GM18858 (cell line): Measurements from ENCODE around the gene SZT2.
"Not testable (repeated sequence)": the region's sequence is repeated elsewhere in the genome, so short reads cannot be mapped to it uniquely, and the experiment has no call there.

Experiments
- ATAC-seq: cut with Tn5 transposase; IDR thresholded peaks from one replicate; pipeline ENCODE4 v1.9.1; 2021; ENCODE audit not compliant: unreplicated experiment

SZT2 gene

DNA sequence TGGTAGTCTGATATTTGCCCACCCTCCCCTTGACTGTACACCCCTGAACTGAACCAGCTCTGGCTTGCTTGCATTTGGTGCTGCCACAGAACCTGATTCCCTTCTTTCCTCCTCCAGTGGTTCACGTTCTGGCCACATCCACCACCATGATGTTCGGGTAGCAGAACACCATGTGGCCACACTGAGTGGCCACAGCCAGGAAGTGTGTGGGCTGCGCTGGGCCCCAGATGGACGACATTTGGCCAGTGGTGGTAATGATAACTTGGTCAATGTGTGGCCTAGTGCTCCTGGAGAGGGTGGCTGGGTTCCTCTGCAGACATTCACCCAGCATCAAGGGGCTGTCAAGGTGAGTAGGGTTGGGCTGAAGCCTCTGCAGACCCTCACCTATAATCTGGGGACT, 29.1 kb upstream of the SZT2 start:
- ATAC-seq: no peak

DNA sequence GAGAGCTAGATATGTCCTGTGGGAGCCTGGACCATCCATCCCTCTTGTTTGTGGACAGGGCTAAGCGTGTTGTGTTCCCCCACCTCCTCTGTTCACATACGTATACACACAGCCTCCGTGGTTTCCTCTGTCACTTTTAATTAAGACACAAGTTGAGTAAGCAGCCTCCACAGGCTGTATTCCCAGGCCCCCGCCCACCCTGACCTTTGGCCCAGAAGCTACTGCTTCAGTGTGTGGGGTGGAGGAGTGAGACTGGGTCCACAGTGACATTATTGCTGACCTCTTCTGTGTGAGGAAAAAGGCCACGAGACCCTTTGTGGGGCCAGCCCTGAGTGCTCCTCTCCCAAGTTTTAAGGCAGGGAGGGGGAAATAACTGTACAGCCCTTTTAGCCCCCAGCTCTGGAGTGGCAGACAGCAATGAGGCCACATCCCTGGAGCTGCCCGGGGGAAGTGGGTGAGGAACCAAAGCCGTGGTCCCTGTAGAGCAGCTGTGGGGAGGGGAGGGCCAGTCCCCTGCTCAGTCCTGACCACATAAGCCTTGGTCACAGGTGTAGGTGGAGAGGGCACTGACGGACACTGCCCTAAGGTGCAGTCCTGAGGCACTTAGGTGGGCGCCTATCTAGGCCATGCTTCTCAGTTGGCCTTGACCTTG, 26.3 kb upstream of the SZT2 start:
- ATAC-seq: no peak

DNA sequence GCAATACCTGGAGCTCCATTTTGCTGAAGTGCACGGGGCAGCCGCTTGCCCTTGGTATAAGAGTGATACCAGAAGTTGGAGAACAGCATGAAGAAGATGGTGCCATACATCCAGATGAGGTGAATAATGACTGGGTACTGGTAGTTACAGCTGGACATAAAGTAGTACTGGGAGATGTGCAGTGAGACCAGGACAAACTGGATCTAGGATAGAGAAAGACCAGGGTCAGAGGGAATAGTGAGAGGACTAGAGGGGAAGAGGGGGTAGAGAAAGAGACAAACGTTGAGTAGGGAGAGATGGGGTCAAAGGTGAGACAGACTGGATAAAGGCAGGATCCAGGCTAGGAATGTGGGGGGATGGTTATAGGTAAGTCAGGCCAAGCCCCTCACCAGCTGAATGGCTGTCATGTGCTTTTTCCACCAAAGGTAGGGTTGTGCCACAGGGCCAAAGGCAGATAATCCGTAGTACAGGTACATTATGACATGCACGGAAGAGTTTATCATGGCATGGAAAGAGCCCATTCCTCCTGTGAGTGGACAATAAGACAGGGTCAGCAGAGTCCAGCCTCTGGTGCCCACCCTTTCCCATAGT, 25.7 kb upstream of the SZT2 start:
- ATAC-seq: no peak

DNA sequence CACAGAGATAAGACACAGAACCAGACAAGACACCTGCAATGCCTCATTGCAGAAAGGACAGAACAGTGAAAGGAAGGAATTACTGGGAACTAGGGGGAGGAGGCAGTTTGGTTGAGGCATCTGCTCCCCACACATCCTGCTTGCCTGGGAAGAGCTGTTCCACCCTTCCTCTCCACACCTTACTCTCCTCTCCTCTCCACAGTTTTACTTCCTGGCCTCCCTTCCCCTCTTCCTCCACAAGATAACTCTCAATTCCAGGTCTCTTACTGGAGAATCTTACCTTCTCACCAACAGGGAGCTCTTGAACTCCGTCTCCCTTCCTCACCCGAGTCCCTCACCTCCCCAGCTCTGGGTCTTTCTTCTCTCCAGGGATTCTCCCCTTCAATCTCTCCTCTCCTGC, 24.0 kb upstream of the SZT2 start:
- ATAC-seq: no peak

DNA sequence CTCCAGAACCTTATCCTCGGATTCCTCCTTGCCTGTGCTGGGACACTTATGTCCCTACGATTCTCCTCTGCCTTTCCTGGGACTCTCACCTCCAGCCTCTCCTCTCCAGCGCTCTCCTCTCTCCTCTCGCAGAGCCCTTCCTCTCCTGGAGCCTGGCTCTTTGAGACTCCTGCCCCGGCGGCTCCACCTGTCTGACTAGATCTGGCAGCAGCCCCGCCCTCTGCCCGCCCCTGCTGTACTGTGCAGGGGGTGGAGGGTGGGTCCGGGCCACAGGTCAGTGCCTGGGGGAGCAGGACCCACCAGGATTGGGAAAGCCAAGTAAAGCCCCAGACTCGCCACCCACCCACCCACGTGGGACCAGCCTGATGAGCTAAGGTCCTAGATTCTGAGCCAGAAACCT, 23.5 kb upstream of the SZT2 start:
- no peak for ATAC-seq

DNA sequence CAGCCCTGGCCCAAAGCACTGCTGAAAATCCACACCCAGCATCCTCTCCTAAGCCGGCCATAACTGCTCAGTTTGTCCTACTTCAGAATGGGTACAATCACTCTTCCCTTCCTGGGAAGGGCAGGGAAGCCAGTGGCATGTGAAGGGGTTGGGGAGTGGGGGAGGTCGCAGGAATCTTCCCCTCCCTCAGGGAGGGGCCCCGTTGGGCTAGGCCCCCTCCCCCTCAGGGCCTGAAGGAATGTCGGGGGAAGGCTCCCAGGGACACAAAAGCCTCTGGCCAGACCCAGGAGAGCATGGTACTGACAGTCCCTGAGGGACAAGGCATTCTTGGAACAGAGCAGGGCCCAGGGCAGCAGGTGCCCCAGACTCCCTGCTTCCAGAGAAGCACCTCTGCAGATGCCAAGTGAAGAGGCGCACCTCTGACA, 23.1 kb upstream of the SZT2 start:
- no peak for ATAC-seq

DNA sequence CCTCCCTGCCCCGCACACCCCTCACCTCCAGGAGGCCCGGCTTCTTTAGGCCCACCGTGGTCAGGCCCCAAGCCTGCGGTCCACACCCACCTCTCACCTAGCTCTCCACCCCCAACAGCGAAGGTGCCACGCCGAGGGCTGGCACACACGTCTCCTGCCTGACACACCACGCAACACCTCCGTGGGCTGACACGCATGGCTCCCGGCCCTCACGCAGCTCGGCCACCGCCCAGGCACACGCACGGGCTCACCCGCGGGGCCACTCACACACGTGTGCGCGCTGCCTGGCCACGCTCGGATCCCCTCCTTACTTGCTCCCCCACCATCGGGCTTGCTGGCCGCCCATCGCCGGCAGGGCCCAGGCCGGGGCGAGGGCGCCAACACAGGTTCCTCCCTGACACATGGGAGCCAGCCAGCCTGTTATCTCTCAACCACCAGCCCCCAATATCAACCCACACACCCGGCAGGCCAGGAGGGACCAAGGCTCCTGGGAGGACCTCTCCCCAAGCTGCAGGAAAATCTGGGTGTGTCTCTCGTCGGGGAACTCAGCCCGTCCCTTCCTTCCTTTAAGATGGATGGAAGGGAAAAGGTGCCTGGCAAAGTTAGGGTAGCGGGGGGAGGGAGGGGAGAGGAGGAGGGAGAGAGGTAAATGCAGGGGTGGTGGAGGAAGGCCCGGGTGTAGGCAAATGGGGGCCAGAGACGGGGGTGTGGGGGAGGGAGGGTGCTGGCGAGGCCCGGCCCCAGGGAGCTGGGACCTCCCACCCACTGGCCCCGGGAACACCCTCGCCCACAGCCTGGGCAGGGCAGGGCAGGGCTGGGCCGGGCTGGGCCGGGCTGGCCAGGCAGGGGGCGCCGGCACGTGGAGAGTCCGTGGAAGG, 22.4 kb upstream of the SZT2 start:
- ATAC-seq: peak; percentile 18

DNA sequence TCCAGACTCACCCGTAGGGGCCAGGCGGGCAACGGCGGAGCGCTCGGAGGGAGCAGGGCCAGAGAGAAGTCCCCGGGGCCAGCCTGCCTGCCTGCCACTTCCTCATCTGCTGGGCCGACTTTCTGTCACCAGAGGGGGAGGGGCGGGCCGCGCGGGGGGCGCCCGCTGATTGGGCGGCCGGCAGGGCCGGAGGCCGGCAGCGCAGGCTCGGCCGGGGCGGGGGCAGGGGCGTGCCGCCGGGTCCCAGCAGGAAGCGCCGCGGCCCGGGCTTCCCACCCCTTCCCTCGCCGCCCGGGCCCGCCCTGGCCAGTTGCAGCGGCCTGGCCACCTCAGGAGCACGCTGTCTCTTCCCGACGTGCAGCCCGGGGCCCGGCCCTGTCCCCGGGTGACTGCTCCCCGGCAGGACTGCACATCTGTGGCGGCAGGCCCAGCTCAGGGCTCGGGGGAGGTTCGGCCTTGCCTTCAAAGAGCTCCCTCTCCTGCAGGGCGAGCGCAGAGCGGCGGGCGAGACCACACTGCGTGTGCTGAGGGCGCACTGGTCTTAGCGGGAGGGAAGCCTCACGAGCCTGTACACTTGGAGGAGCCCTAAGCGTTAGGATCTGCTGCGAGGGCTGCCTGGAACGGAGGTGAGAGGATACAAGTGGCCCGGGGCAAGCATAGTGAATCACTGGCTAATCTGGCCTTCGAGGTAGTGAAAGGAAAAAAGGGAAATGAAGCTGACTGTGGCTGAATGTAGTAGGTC, 21.6 kb upstream of the SZT2 start, which contains the start of gene ELOVL1:
Gene ELOVL1, minus strand, starts transcription at position 108 of the 742 bp plus-strand sequence. CDS start 2,402 bp downstream, outside the sequence.
- peak; percentile 57 for ATAC-seq

DNA sequence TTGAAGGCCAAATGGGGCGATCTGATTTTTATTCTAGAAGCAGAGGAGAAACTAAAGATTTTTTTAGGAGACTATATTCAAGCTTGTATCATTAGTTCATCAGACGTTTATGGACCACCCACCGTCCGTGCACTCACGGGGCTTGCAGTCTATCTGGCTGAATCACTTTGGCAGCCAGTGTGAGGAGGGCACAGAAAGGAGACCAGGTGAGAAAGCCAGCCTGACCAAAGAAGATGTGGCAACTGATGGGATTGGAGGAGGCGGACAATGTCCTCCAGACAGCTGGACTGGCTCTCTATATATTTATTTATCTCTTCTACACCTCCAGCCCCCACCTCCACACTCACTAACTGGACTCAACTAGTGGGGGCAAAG, 21.1 kb upstream of the SZT2 start:
- no peak for ATAC-seq

DNA sequence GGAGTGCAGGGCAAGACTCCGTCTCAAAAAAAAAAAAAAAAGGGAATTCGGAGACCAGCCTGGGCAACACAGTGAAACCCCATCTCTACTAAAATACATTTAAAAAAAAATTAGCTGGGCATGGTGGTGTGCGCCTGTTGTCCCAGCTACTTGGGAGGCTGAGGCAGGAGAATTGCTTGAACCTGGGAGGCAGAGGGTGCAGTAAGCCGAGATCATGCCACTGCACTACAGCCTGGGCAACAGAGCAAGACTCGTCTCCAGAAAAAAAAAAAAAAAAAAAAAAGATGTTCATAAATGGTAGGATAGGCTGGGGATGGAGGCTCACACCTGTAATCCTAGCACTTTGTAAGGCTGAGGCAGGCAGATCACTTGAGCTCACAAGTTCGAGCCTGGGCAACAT, 19.9 kb upstream of the SZT2 start:
- ATAC-seq: not testable (repeated sequence)

DNA sequence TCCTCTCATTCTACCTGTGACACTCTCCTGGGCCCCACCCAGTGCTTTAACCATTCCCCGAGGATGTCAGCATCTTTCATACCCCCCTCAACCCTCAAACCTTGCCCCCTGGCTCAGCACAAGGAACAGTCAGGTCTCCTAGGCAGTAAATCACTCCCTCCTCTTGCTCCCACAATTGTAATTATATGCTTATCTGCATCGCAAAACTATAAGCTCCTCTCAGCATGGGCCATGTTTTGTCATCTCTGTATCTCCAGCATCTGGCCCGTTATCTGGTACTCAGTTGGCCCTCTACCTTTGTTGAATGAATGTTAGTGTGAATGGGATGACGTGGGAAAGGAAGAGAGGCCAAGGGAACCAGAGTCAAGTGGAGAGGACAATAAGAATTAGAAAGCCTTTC, 19.1 kb upstream of the SZT2 start:
- ATAC-seq: no peak

DNA sequence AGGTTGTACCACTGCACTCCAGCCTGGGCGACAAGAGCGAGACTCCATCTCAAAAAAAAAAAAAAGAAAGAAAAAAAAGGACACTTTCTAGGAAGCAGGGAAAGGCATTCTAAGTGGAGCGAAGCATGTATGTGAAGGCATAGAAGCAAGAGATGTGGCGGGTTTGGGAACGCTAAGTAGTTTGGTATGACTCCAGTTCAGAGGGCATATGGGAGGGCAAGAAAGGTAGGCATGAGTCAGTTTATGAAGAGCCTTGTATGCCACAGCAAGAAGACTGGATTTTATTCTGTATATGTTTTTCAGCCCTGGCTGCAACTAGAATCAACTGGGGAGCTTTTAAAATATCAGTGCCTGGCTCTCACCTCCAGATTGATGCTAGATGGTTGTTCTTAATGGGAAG, 17.5 kb upstream of the SZT2 start:
- no peak for ATAC-seq

DNA sequence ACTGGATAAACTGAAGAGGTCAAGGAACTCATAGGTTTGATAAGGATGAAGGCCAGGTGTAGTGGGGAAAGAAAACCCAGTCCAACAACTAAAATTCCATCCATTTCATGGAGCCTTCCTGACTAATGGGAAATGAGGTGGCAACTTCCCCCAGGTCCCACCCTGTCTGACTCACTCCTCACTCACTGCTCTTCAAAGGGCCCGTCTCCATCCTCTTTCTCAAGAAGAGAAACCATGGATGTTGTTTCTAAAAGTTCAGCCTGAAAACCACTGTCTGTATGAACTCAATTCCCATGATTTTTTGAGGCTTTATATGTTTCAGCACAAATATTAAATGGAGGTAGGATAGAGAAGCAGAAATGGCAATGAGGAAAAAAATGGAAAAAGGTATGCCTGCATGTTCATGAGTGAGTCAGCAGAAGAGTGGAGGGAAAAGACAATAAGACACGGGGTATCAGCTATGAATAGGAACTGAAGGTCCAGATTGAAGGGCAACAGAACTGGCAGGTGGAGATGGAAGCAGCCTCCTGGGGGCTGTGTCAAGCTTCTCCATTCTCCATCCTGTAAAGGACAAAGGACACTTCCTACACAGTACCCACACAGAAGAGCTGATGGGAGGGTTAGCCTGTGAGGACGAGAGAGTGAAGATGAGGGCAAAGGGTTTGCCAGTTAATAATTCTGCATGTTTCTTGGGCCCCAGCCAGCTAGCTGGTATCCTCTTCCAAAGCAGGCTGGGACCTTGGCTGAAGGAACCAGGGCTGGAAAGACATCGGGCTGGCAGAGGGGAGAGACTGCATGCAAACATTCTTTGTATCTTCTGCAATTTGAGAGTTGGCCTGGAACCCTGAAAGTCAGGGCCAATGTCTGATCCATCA, 16.4 kb upstream of the SZT2 start:
- ATAC-seq: no peak

DNA sequence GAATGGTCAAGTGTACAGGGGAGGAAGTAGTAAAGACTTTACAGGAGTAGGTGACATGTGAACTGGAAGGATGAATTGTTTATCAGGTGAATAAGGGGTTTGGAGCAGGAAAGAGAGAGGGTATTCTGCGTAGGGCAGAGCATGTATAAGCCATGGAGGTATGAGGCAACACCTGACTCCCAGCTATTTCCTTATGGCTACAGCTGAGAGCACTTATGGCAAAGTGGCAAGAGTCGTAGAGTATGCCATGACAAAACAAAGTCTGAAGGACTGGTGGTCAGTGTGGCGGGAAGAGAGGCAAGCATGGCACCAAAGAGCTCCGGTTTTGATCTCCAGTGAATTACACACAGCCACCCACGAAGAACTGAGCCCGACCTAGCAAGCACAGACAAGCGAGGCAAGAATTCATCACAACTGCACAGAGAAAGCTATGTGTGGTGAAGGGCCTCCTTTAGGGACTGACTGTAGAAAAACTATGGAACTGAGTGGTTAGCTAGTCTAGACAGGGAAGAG, 12.9 kb upstream of the SZT2 start:
- no peak for ATAC-seq

DNA sequence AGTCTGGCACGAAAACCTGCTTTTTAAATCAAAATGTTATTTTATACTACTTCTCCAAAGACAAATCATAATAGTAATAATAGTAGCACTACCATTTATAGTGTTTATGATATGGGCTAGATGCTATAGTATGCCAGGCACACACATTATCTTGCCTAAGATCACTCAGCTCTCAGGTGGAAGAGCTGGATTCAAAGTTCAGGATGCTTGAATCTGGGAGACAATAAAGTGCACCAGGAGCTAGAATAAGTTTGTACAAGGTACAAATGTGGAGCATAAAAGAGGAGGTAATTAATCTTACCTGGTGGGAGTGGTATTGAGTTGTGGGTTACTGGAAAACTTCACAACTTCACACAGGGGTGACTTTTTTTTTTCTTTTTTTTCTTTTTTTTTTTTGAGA, 11.9 kb upstream of the SZT2 start:
- no peak for ATAC-seq

DNA sequence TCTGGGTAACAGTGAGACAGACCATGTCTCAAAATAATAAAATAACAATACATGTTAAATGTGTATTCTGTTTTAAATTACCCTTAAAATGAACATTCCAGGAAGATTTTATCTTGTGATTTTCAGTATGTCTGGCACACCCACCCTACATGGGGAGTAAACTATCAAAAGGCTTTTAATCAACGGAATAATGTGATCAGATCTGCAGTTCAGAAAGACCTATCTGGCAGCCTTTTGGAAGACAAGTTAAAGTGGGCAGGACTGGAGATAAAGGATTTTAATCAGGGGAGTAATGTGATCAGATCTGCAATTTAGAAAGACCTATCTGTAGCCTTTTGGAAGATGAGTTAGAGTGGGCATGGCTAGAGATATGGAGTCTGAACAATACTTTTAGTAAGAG, 10.2 kb upstream of the SZT2 start:
- no peak for ATAC-seq

DNA sequence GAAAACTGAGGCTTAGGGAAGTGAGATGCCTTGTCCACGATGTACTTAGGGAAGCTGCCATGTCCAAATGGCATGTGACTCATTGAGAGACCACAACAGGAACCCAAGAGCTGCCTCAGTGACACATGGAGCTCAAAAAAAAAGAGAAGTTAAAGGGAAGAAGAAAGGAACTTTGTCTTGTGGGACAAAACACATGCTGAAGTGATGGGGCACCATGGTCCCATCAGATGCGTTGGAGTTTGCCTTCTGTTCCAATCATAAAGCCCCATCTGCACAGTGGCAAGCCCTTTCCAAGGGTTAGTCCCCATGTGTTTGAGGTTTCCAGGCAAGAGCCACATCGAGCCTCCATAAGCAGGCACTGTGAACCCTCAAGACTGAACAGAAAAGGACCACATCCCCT, 8.1 kb upstream of the SZT2 start:
- ATAC-seq: no peak

DNA sequence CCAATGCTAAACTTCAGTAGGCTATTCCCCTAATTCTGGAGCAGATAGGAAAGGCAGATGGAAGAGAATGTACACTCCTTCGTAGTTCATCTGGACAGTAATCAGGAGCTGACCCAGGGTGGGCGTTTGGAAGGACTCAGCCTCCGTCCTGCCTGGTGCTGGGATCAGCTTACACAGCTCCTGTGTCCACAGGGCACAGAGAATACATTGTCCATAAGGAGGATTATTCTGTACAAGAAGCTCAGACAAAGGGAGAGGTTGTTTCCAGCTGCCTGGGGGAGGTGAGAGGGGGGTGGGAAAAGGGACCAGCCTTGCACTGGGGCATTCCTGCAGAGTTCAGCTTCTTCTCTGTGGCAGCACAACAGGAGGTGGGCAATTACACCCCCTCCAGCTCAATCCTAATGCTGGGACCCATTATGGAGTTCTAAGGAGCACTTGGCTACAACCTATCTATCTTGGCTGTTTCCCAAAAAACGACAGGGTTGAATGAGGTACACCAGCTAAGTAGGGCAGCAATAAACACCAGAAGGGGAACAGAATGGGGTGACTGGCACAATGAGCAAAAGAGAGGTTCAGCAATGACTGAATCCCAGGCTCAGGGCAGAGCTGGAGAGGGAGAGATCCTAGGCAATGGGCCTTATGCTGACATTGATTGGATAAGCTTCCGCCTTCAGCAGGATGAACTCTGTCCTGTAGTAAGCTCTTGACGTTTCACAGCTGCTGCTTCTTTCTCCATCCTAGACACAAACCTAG, 7.5 kb upstream of the SZT2 start:
- no peak for ATAC-seq

DNA sequence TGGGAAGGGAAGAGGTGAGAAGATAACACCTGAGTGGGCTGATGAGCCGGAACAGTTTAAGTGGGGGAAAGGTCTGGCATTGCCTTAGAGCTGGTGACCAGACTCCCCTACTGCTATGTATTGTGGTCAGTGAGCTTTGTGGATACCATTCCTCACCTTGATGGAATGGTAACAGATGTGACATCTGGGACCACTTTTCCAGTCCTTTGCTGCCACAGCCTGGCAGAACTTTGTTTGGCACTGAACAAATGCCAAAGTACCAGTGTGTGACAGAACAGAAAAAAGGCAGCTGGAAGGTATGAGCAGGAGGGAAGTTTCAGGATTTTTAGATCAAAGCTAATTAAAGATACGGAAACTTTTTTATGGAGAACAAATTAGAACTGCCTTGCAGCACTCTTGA, 6.2 kb upstream of the SZT2 start:
- ATAC-seq: no peak

DNA sequence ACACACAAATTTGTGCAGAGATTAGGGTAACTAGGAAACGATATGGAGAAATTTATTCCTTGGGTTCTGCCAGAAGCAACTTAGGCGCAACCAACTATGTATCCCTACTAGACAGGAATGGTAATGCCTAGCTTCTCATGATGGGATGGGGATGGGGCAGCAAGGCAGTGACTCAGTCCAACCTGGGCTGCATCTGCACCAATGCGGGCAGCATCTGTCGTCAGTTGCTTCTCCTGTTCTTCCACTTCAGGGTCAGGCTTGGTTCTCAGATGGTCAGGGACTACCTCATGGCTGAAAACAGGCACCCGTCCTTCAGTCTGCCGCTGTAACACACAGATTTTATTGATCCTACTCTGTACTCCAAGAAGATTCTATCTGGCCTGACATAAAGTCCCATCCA, 3.0 kb upstream of the SZT2 start:
- no peak for ATAC-seq
